H1 (cell line): ENCODE results near the gene CYSRT1. TPM values are rescaled to one million over a fixed set of nuclear protein-coding genes. Genes with fewer than 3 reads are reported as not detected.

ENCODE experiments used
- CTCF ChIA-PET: fragments of 300-600 bp; sonication (Branson Sonifier 250); formaldehyde crosslinking; loops from one replicate; lab custom pipeline; 2021; ENCODE audit not compliant: partially characterized antibody; lab: Charles Lee
- POLR2A ChIA-PET: fragments of 300-600 bp; sonication (Branson Sonifier 250); formaldehyde crosslinking; loops from one replicate; lab custom pipeline; 2021; ENCODE audit warnings: inconsistent platforms; ENCODE audit not compliant: partially characterized antibody; lab: Charles Lee
- DNase-seq, 2 experiments: peaks; one replicate each; pipeline versions ENCODE4 v3.0.0 to v3.0.0-alpha.2; 2010 to 2022; ENCODE audit warnings: low spot score in 2 of 2, low read depth in 1 of 2, mixed read lengths in 1 of 2
- FAIRE-seq: peaks from 2 replicates; lab custom pipeline; 2011; peaks lifted over from hg19 to GRCh38; lab: Jason Lieb, UNC
- H2AFZ ChIP-seq: 2 replicates; pipeline ENCODE4 v1.8.1; 2012; ENCODE audit warnings: low read length, inconsistent platforms
- H2AK5ac ChIP-seq: 2 replicates; pipeline ENCODE4 v1.6.1; 2013; ENCODE audit warnings: low read depth, low read length
- H2BK120ac ChIP-seq: replicated peaks from 2 replicates; pipeline ENCODE3; 2013; ENCODE audit warnings: low read depth, low read length, inconsistent platforms
- H2BK12ac ChIP-seq: 2 replicates; pipeline ENCODE4 v1.6.1; 2013; ENCODE audit warnings: low read depth, low read length
- H2BK15ac ChIP-seq: 2 replicates; pipeline ENCODE4 v1.6.1; 2013; ENCODE audit warnings: low read length
- H2BK20ac ChIP-seq: 2 replicates; pipeline ENCODE4 v1.6.1; 2013; ENCODE audit warnings: low read length
- H2BK5ac ChIP-seq: 2 replicates; pipeline ENCODE4 v1.6.1; 2013; ENCODE audit warnings: low read depth, low read length
- H3K14ac ChIP-seq: 2 replicates; pipeline ENCODE4 v1.6.1; 2013; ENCODE audit warnings: inconsistent platforms; ENCODE audit not compliant: insufficient read length
- H3K18ac ChIP-seq: 2 replicates; pipeline ENCODE4 v1.6.1; 2013; ENCODE audit warnings: low read length; ENCODE audit errors: extremely low read depth
- H3K23ac ChIP-seq: 2 replicates; pipeline ENCODE4 v1.6.1; 2013; ENCODE audit warnings: inconsistent platforms; ENCODE audit not compliant: insufficient read length
- H3K23me2 ChIP-seq: 2 replicates; pipeline ENCODE4 v1.6.1; 2013; ENCODE audit warnings: low read depth, low read length
- H3K27ac ChIP-seq: 2 replicates; pipeline ENCODE4 v1.6.1; 2011; ENCODE audit warnings: low read depth, low read length, inconsistent platforms
- H3K27me3 ChIP-seq, 4 experiments: replicated peaks in 1 of 4; 1 replicate in 1 of 4; 2 replicates in 3 of 4; pipeline versions ENCODE4 v1.6.1 to v1.8.1; 2011 to 2013; ENCODE audit warnings: low read length in 3 of 4, mild to moderate bottlenecking in 3 of 4, inconsistent platforms in 2 of 4, mixed read lengths in 2 of 4, moderate library complexity in 1 of 4; ENCODE audit not compliant: control insufficient read depth in 3 of 4, insufficient read depth in 3 of 4; ENCODE audit errors: extremely low read depth in 1 of 4
- H3K36me3 ChIP-seq, 4 experiments: 2 replicates each; pipeline versions ENCODE4 v1.6.1 to v1.8.1; 2011 to 2013; ENCODE audit warnings: mild to moderate bottlenecking in 4 of 4, low read length in 3 of 4, moderate library complexity in 2 of 4, control low read depth in 1 of 4, inconsistent platforms in 1 of 4; ENCODE audit not compliant: insufficient read depth in 4 of 4, control insufficient read depth in 2 of 4
- H3K4ac ChIP-seq: replicated peaks from 2 replicates; pipeline ENCODE3; 2013; ENCODE audit warnings: low read length, low read depth, mixed read lengths, inconsistent platforms; ENCODE audit not compliant: insufficient read length
- H3K4me1 ChIP-seq, 4 experiments: replicated peaks in 1 of 4; 1 replicate in 1 of 4; 2 replicates in 3 of 4; pipeline versions ENCODE4 v1.6.1 to v1.8.1; 2011 to 2013; ENCODE audit warnings: low read length in 3 of 4, inconsistent platforms in 2 of 4, mixed read lengths in 1 of 4; ENCODE audit not compliant: insufficient read depth in 4 of 4, control insufficient read depth in 3 of 4
- H3K4me2 ChIP-seq, 2 experiments: 2 replicates each; pipeline versions ENCODE4 v1.6.1 to v1.8.1; 2011 to 2013; ENCODE audit warnings: low read depth in 2 of 2, low read length in 2 of 2, control low read depth in 1 of 2, inconsistent platforms in 1 of 2, mild to moderate bottlenecking in 1 of 2; ENCODE audit not compliant: insufficient read depth in 1 of 2
- H3K4me3 ChIP-seq, 4 experiments: fragments of 200-600, 300-600 bp in 1 of 4; sonication (generic), shearing (Covaris generic), sonication (Bioruptor Twin) in 1 of 4; 2 replicates each; pipeline versions ENCODE4 v1.5.1 to v1.8.1; 2011 to 2016; ENCODE audit warnings: low read length in 4 of 4, low read depth in 3 of 4, control low read depth in 2 of 4, inconsistent platforms in 2 of 4, mild to moderate bottlenecking in 2 of 4, mixed read lengths in 1 of 4, moderate library complexity in 1 of 4; ENCODE audit not compliant: insufficient read depth in 2 of 4; ENCODE audit errors: extremely low read depth in 1 of 4
- H3K56ac ChIP-seq: replicated peaks from 2 replicates; pipeline ENCODE3; 2013; ENCODE audit warnings: low read depth, mild to moderate bottlenecking, mixed read lengths, low read length, inconsistent platforms; ENCODE audit not compliant: insufficient read length
- H3K79me1 ChIP-seq: 2 replicates; pipeline ENCODE4 v1.6.1; 2013; ENCODE audit warnings: low read depth, low read length, control low read depth
- H3K79me2 ChIP-seq, 2 experiments: 2 replicates each; pipeline versions ENCODE4 v1.6.1 to v1.8.1; 2012 to 2013; ENCODE audit warnings: low read length in 2 of 2, mild to moderate bottlenecking in 2 of 2, inconsistent platforms in 1 of 2; ENCODE audit not compliant: insufficient read depth in 2 of 2, control insufficient read depth in 1 of 2
- H3K9ac ChIP-seq, 4 experiments: replicated peaks in 1 of 4; 1 replicate in 1 of 4; 2 replicates in 3 of 4; pipeline versions ENCODE4 v1.6.1 to v1.8.1; 2011 to 2013; ENCODE audit warnings: low read depth in 3 of 4, low read length in 3 of 4, control low read depth in 2 of 4, mild to moderate bottlenecking in 2 of 4, moderate library complexity in 2 of 4, inconsistent platforms in 1 of 4; ENCODE audit errors: extremely low read depth in 1 of 4
- H3K9me3 ChIP-seq, 2 experiments: 2 replicates each; pipeline versions ENCODE4 v1.6.1 to v1.8.1; 2012 to 2013; ENCODE audit warnings: mild to moderate bottlenecking in 2 of 2, moderate library complexity in 2 of 2, control low read depth in 1 of 2, inconsistent platforms in 1 of 2, low read depth in 1 of 2, low read length in 1 of 2, mixed read lengths in 1 of 2; ENCODE audit not compliant: insufficient read depth in 2 of 2
- H4K20me1 ChIP-seq, 2 experiments: replicated peaks in 1 of 2; 2 replicates each; pipeline versions ENCODE3 to v1.8.1; 2011 to 2013; ENCODE audit warnings: inconsistent platforms in 2 of 2, low read length in 2 of 2, mild to moderate bottlenecking in 1 of 2; ENCODE audit not compliant: insufficient read depth in 2 of 2, control insufficient read depth in 1 of 2
- H4K5ac ChIP-seq: 2 replicates; pipeline ENCODE4 v1.6.1; 2013; ENCODE audit warnings: low read length, low read depth, mixed read lengths, inconsistent platforms; ENCODE audit not compliant: insufficient read length
- H4K8ac ChIP-seq: 2 replicates; pipeline ENCODE4 v1.8.0; 2013; ENCODE audit warnings: mild to moderate bottlenecking, moderate library complexity, low read length, inconsistent platforms; ENCODE audit not compliant: insufficient read depth; ENCODE audit errors: extremely low read depth
- H4K91ac ChIP-seq: replicated peaks from 2 replicates; pipeline ENCODE3; 2013; ENCODE audit warnings: low read length, mixed read lengths, inconsistent platforms; ENCODE audit not compliant: insufficient read length
- NANOG ChIP-seq: IDR thresholded peaks from 2 replicates; pipeline ENCODE4 v1.6.1; 2011; ENCODE audit warnings: low read length, low read depth, mild to moderate bottlenecking, inconsistent platforms; ENCODE audit not compliant: insufficient read depth, poor library complexity, severe bottlenecking
- RNF2 ChIP-seq: fragments of 200-900, 300-1000 bp; sonication (generic); IDR thresholded peaks from 2 replicates; pipeline ENCODE4 v1.7.1; 2016; ENCODE audit warnings: borderline replicate concordance, low read depth, mild to moderate bottlenecking, antibody characterized with exemption, low read length; ENCODE audit not compliant: poor library complexity, severe bottlenecking; ENCODE audit errors: missing control alignments
- USF2 ChIP-seq: IDR thresholded peaks from 2 replicates; pipeline ENCODE4 v1.6.1; 2011; ENCODE audit warnings: low read length, improper control_type of control experiment
- WGBS, 2 experiments: shearing (Covaris generic) in 1 of 2; methylation state at CpG; one replicate each; pipeline versions ENCODE4 v1.1.6 to v1.1.7; 2013 to 2015; ENCODE audit warnings: low lambda C conversion rate in 2 of 2, mixed read lengths in 2 of 2, inconsistent platforms in 1 of 2, low coverage in 1 of 2, missing lambda C conversion rate in 1 of 2; ENCODE audit not compliant: insufficient replicate concordance in 2 of 2, insufficient coverage in 1 of 2, insufficient read length in 1 of 2; ENCODE audit errors: extremely low coverage in 1 of 2, missing lambda C conversion rate in 1 of 2; 5-methylcytosine and 5-hydroxymethylcytosine counted together
- polyA plus RNA-seq, 7 experiments: library from polyadenylated mRNA; depleted of rRNA in 3 of 7; stranded (reverse) in 5 of 7; unstranded in 2 of 7; fragments of >200 nt in 5 of 7; fragments of 200-250 nt in 2 of 7; gene quantifications; 1 replicate in 5 of 7; 2 replicates in 1 of 7; 4 replicates in 1 of 7; pipeline versions ENCODE4 v1.2.1 to v1.2.3, GENCODE V29; 2011 to 2013; ENCODE audit warnings: missing spikeins in 2 of 7, mixed read lengths in 2 of 7
- total RNA-seq: library from RNA; stranded (reverse); fragmentation: NEBNext Ultra II Directional; extraction: Animal tissue kit (Norgen Biotek cat#: 25700); gene quantifications from 2 replicates; pipeline ENCODE4 v1.2.1, GENCODE V29; 2021

CYSRT1 gene
- total and polyA plus RNA-seq, 2 of the 8 experiments (the other 6 are each of a cell fraction or from before 2014, with no cell fraction given), result 1.0 to 6.5 TPM

GRCh38 chr9:137188490-137189296, 36.3 kb upstream of the CYSRT1 start, which contains the start of the genes ANAPC2 and SSNA1:
TSS of gene ANAPC2 (minus strand) at chr9:137188560. CDS start at chr9:137188532, 28 bp downstream.
TSS of gene SSNA1 (plus strand) at chr9:137188676. CDS start at chr9:137188727, 51 bp downstream.
- Histone ChIP-seq H3K36me3 (peaks cover 1 to 7% (median 3%) of the 10 kb centered on the region in 4 experiments; a peak in 5 of 8 replicates), H3K9me3 (no peaks in the 10 kb centered on the region), H3K79me2 (peaks cover 0 to 30% of the 10 kb centered on the region in 2 experiments; a peak in 2 of 4 replicates), H4K20me1 (peaks cover 11 to 27% of the 10 kb centered on the region in 2 experiments), H3K23me2 (peaks cover 8% of the 10 kb centered on the region; the same call in 1 of the 2 replicates), H2AFZ (no peak within 1 kb of the TSS), H4K5ac (peak within 1 kb of the TSS; percentile 69), H4K8ac (peak within 1 kb of the TSS; percentile 96), H2BK20ac (no peak within 1 kb of the TSS), H3K4me3 (peak within 1 kb of the TSS; percentile 71 to 92 (median 82)), H3K27ac (peak within 1 kb of the TSS; percentile 57; the same call in 1 of the 2 replicates), H3K18ac (peak within 1 kb of the TSS; percentile 78; the same call in 1 of the 2 replicates), H2BK12ac (no peak within 1 kb of the TSS), H3K79me1 (peaks cover 9% of the 10 kb centered on the region; the same call in 1 of the 2 replicates), H3K4ac (peak within 1 kb of the TSS; percentile 4), H3K9ac (peak within 1 kb of the TSS; percentile 37 to 84 (median 79)), H3K23ac (no peak within 1 kb of the TSS), H3K4me2 (peak within 1 kb of the TSS; percentile 83 to 99), H3K14ac (no peak within 1 kb of the TSS), H2BK120ac (no peak within 1 kb of the TSS), H3K27me3 (no peaks in the 10 kb centered on the region; a peak in 1 of 7 replicates), H2BK5ac (peak within 1 kb of the TSS; percentile 68; the same call in 1 of the 2 replicates), H3K4me1 (peaks cover 0 to 17% (median 6%) of the 10 kb centered on the region in 4 experiments; a peak in 5 of 7 replicates), H4K91ac (no peak within 1 kb of the TSS), H3K56ac (peak within 1 kb of the TSS; percentile 69), H2AK5ac (no peak within 1 kb of the TSS; the same call in 1 of the 2 replicates), H2BK15ac (no peak within 1 kb of the TSS)
- ChIA-PET POLR2A (interaction anchor here (0.6 to 11.0 kb wide), 22 partner anchors 9 to 121 kb away, joined by 3 to 107 read pairs (median 4); partner anchors contain the start of genes CYSRT1, NDOR1, RNF208 and RNF224), CTCF (interaction anchor here (0.6 to 14.0 kb wide), 23 partner anchors 9 to 388 kb away, joined by 3 to 204 read pairs (median 4); partner anchors contain the start of genes CYSRT1, LRRC26, NDOR1 and NELFB)
- no peak for FAIRE-seq
- peak; percentile 80 to 98 for DNase-seq
- 2% methylated on average over 68 of the region's 98 CpGs; no CpG with 5 or more reads in 1 of the 2 experiments for WGBS, 2 experiments
- TF ChIP-seq USF2, result no peak
- no peak for TF ChIP-seq NANOG
- no peak for TF ChIP-seq RNF2
